ENCODE results near the gene PNMA1. TPM values are rescaled to one million over a fixed set of nuclear protein-coding genes. Genes with fewer than 3 reads are reported as not detected.

Gene PNMA1
- total RNA-seq, 1 donor from 2014 or later = 13.9 TPM

DNA sequence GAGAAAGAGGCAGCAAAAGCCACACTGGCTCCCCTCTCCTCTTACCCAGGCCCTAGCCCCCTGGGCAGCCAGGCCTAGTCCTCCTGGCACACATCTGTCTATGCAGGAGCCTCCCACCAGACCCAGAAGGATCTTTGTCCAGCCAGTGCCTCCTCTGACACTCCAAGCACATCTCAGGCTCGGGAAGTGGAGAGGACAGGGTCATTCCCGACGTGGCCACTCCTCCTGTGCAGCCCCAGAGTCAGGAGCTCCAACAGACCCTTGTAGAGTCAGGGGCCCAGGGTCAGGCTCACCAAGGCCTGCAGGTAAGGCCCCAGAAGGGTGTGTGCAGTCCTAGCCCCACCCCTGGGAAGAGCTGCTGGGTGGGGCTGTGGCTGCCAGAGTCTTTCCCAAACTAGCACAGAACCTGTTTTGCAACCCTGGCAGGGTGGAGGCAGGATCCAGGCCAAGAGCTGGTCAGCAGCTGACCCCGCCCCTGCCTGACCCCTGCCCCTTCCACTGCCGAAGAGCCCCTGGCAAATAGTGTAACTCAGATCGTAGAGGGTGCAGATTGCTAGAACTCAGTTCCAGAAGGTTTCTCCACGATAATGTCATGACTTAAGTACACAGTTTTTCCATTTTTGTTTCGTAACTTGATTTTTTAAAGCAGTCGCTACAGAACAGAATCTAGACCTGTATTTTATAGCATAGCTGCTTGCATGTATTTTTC is 26.6 kb upstream of the PNMA1 start:
- peak; percentile 83 for DNase-seq
- peak; percentile 77 for ATAC-seq
- intact Hi-C loops (cut with micrococcal nuclease) = no loop called here

DNA sequence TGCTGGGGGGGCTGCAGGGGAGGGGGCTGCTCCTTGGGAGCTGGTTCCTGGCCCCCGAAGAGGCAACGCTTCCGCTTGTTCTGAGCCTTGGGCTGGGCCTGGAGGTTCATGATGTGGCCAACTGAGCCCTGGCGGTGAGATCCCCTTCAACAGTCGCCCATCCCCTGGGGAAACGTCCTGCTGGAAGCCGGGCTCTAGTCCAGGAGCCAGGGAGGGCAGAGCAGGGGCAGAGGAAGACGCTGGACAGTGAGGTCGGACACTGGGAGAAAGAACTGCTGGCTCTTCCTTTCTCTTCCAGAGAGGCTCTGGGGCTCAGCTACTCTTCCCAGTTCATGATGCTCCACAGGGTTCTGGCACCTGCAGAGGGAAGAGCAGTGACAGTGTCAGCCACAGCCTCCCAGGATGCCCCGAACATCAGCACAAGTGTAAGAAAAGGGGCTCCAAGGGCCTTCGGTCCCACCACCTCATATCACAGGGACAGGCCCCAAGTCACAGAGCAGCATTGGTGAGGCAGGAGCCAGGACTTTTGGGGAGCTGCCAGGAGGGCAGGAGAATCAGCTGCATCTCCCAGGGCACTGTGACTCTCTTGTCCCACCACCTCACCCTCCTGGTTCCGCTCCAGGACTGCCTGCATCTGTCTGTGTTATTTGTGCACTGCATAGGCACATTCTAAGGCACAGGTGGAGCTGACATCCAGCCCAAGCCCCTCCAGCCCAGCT is 25.9 kb upstream of the PNMA1 start:
- ATAC-seq = no peak
- intact Hi-C loops (cut with micrococcal nuclease) = no loop called here
- no peak for DNase-seq

DNA sequence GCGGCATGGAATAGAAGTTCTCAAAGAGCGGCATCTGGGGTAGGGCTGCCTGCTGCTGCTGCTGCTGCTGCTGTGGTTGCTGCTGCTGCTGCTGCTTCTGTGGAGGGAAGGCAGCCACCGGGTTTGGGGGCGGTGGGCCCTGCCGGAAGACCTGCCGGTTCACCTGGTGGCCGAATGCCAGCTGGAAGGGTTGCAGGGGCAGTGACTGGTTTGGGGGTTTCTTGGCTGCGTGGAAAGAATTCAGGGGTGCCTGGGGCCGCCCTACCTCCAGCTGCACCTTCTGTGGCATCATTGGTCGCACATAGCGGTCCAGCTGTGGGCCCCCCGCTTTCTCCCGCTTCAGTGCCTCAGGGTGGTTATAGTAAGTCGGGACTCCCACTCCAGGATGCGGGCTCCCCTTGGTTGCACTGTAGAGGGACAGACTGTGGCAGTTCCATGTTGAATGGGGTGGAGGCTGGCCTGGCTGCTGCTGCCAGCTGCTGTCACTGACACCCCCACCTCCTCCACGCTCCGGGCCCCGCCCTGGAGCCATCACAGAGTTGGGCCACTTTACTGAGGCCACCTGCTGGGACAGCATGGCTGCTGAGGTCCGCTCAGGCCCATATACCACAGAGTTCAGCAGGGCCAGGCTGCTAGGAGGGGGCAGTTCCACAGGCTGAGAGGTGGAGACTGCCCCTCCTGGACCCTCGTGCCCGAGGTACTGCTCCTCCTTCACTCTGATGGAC is 25.2 kb upstream of the PNMA1 start:
- ATAC-seq = no peak
- intact Hi-C loops (cut with micrococcal nuclease) = no loop called here
- no peak for DNase-seq

DNA sequence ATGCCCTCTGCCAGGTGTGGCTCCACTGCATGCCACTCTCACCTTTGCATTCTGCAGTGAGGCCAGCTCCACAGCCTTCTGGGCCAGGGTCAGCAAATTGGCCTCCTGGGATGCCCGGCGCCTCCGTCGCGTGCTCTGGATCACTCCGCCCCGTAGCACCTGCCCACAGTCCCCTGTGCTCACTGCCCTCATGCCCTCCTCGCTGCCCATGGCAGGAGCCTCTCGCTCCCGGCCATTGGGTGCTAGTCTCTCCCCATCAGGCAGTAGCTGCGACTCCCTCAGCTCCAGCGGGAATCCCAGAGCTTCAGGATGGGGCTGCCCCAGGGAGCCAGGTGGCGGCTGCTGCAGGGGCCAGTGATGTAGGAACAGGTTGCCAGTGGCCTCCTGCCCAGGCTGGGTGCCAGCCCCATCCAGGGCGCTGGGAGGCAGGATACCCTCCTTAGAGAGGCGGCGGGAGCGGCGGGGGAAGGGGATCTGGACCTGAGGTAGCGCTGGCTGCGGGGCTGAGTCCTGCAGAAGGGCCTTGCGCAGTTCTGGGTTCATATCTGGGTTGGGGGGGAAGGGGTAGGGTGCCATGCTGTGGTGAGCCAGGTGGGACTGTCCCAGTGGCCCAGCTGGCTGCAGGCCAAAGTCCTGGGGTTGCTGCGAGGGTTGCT is 24.5 kb upstream of the PNMA1 start:
- DNase-seq (no peak), ATAC-seq (no peak)
- intact Hi-C loops (cut with micrococcal nuclease) = no loop called here

DNA sequence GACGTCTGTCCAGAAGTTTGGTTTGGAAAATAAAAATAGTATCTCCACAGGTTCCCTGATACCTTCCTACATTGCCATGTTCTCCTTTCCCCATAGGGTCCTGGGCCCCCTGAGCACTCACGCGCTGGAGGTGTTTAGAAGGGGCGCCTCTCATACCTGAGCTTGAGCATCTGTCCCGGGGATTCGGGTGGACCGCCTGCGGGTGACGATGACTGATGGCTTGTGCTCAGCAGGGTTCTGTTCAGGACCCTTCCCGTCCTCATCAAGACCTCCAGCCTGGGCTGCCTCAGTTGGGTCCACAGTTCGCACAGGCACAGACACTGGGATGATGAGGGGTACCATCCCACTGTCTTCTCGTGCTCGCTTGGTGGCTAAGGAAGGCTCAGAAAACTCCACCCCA is 22.7 kb upstream of the PNMA1 start:
- intact Hi-C loops (cut with micrococcal nuclease) = no loop called here
- DNase-seq = no peak

DNA sequence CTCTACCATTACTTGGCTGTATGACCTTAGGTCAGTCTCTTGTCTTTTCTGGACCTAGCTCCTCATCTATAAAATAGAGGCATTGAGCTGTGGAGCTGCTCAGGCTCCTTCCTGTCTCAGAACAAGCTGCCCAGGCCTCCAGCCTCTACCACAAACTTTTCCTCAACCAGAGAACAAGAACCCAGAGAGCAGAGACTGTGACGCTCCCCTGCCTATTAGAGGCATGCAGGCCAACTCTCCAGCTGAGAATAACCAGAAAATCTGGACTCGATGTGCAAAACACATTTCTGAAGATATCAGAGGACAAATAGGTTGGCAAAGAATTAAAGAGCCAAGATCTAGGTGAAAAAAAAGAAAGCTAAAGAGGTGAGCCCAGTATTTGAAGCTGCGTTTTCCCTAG is 17.8 kb upstream of the PNMA1 start:
- no peak for ATAC-seq
- intact Hi-C loops (cut with micrococcal nuclease) = no loop called here
- DNase-seq = no peak

More for the DNA sequence above, 22.7 kb upstream of the PNMA1 start:
- ATAC-seq = no peak

DNA sequence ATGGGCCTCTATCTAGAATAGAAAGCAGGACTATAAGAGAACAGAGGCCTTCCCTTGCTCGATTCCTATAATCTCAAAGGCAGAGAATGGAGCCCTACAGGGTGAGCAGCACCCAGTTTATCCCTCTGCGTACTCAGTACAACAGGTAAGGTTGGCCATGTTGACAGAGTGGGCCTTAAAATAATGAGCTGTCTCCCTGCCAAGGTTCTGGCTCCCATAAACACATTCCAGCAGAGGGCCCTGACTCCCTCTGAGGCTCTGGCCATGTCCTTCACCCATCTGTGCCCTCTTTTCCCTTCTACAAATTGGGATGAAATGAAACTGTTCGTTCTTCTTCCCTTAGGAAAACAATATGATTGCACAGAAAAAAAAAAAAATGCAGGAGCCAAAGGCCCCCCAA is 16.9 kb upstream of the PNMA1 start:
- DNase-seq (peak; percentile 39), ATAC-seq (peak; percentile 83)
- intact Hi-C loops (cut with micrococcal nuclease) = no loop called here

DNA sequence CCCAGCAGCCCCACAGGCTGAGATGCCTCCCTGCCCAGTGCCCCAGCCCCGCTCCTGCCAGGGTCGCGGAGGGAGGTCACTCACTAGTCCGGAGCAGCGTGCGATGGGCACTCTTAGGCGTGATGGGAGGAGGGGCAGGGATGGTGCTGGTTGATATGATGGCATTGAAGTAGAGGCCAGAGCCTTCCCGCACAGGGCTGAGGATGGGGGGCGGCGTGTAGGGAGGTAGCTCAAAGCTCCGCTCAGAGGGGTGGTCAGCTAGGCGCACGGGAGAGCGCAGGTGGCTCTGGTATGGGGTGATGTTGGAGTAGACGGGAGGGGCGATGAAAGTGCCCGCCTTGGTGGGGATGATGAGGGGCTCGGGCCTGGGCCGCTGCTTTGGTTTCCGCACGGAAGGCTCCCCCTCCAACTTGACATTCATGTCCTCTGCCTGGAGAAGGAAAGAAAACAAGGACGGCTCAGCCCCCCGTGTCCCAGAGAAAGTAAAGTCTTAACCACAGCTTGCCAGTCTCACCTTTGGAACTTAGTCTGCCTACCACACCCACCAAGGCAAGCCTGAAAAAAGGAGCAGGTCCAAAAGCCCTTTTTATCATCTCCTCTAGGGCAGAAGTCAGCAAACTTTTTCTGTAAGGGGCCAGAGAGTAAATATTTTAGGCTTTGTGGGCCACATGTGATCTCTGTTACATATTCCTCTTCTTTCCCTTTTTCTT is 15.5 kb upstream of the PNMA1 start:
- no peak for ATAC-seq
- DNase-seq = no peak
- intact Hi-C loops (cut with micrococcal nuclease) = loop anchor here (5.0 kb wide), 1 partner anchor 98 kb away; no protein-coding TSS in a partner anchor

DNA sequence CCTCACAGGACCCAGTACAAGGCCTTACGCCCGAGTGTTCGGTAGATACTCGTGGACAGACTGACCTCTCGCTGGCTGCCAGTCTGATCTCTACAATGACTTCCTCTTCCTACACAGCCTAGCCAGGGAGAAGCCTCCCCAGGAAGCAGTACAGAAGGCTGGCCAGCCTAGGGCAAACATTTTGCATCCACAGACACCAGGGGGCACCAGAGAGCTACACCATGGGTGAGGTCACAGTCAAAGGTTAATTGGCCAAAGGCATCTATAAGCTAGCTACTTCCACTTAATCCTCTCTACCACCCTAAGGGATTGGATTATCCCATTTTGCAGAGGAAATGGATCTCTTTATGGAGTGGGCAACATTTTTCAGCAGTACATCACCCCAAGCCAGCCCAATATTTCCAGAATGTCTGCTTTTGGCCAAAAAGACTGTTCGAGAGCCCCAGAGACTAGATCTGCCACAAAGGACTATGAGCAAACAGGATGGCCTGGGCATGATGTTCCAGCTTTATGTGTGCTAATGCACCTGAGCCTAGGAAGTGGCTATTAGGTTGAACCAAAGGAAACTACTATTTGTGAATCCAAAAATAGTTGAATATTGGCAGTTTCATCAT is 14.6 kb upstream of the PNMA1 start:
- intact Hi-C loops (cut with micrococcal nuclease) = loop anchor here (5.0 kb wide), 1 partner anchor 98 kb away; no protein-coding TSS in a partner anchor
- ATAC-seq (peak; percentile 63), DNase-seq (peak; percentile 87)

DNA sequence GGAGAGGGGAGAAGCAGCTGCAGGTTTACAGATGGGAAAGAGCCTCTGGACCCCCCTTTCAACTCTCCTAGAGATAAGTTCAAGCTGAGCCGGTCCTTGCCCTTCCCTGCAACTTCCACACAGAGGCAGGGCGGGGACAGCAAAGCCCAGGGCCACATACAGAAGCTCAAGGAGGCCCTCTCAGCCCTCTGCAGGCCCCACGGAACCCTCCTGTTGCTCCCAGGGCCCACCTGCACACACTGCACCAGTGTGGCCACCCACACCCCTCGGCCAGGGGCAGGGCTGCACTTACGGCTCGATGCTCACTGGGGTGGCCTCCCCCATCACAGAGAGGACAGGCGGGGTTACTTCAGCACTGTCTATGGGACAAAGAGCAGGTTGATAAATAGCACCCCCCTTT is 13.0 kb upstream of the PNMA1 start:
- DNase-seq = no peak
- ATAC-seq = no peak
- intact Hi-C loops (cut with micrococcal nuclease) = loop anchor here (5.0 kb wide), 1 partner anchor 100 kb away; no protein-coding TSS in a partner anchor

DNA sequence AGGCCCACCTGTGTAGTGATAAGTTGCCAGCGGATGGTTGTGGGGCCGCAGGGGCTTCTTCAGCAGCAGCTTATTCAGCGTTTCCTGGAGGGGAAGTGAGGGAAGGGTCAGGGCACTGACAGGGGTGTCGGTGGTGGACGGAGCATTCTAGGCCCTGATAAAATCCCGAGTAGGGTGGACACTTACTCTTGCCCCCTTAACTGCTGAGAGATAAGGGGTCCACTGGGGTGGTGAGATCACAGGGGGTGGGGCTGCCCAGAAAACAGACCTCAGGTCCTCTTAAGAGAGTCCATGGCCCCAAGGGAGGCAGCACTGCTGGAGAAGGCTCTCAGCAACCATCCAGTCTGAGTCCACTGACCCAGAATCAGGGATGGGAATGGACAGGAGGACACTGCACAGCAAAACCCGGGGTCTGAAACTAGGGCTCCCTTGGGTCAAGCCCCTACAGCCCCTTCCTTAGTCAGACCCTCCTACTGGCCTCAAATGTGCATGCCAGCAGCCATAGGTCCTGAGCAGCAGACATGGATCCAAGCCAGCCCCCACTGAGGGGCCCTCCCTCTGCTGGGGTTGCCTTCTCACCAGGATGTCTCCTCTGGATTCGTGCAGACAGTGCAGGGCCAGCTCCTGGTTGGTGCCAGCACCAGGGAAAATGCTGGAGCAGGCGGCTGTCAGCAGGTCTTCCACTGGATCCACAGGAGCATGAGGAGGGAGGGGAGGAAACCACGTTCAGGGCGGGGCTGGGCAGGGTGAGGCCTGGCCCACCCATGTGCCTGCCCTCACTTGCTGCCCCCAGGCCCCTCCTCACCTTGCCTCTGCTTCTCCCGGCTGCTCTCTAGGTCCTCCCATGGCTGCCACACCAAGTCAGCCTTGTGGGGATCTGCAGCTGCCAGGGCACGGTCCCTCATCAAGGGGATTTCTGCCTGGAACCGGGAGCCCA is 12.1 kb upstream of the PNMA1 start:
- ATAC-seq (no peak), DNase-seq (no peak)
- intact Hi-C loops (cut with micrococcal nuclease) = loop anchor here (5.0 kb wide), 1 partner anchor 101 kb away; no protein-coding TSS in a partner anchor

DNA sequence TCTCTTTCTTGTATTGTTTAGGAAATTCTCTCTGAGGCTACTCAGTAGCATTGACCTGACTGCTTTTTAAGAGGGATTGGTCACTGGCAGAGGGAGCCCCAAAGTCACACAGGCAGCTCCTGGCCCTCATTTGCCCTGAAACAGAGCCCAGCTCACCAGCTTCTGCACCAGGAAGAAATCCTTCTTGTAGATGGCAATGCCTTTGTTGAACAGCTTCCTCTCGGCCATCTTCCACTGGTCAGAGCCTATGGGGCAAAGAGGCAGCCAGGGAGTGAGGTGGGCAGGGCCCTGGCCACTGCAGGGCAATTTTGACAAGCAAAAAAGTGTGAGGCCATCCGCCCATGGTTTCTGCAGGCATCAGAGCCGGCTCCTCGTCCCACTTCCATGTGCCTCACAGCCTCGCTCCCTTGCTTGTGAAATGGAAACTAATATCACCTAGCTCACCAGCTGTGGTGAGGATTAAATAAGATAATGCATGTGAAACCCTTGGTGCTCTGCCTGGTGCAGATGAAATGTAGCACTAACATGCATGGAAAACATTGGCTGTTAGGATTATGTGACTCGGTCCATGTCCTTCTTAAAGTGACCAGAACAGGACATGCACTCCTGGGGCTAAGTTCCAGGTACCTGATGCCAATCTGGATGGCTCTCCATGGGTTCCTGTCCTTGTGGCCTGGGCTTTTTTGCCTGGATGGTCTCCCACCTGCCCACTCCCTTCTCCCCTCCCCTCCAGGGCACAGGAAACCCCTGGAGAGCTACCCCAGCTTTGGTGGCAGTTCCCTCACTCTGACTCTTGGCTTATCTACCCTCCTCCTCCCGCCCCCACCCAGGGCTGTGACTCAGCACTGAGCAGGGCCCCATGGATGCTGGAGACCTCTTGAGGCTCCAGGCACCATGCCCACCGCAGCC is 11.2 kb upstream of the PNMA1 start:
- ATAC-seq (no peak), DNase-seq (no peak)
- intact Hi-C loops (cut with micrococcal nuclease) = loop anchor here (5.0 kb wide), 1 partner anchor 102 kb away; no protein-coding TSS in a partner anchor

DNA sequence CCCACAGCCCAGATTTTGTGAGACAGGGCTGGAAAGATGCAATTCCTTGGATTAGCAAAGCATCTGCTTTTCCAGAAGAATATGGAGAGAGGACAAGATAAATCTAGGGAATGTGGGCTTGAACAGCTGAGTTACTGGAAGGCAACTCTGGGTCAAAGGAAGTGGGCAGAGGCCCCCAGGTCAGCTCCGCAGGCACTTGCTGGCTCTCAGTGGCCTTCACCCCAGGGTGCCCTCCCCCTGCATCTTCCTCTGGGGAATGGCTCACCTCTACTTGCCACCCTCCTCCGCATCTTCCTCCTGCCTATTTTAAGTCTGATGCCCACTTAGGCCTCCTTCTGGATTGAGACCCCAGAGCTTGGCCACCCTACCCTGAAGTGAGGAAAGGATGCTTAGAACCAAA is 10.5 kb upstream of the PNMA1 start:
- ATAC-seq = no peak
- DNase-seq = no peak
- intact Hi-C loops (cut with micrococcal nuclease) = loop anchor here (5.0 kb wide), 1 partner anchor 103 kb away; no protein-coding TSS in a partner anchor

DNA sequence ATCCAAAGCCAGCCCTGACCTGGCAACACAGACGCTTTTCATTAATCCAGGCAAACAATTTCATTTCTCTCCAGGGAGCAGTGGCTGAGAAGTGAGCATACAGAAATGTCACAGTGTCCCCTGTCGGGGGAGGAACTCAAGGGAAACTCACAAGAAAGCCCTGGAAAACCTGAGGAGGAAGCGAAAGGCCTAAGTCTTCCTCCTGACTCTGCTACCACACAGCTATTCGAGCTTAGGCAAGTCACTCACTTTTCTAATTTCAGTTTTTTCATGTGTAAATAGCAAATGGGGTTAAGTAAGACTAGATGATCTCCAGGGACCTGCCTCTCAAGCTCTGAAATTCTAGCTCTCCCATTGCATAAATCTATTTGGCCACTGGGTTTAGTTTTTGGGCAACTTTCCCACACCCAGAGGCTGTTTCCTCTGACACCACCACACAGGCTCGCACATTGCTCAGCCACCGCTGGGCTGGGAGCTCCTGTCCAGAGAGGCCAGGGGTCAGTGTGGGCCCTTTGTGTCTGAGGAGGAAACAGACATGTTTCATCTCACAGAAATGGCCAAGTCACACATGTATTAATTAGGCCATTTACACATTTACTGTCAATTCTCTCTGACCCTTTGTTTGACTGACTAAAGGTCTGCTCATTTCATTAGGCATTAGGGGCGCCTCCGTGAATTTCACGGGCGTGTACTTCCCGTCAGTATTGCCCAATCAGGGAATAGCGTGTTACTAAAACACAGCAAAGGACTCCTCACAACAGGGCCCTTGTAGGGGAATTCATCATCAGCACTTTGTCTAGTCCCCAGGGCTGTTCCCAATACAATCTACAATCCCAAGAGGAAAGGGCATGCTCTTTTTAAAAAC is 9.8 kb upstream of the PNMA1 start:
- intact Hi-C loops (cut with micrococcal nuclease) = no loop called here
- ATAC-seq (peak; percentile 82), DNase-seq (peak; percentile 82)

DNA sequence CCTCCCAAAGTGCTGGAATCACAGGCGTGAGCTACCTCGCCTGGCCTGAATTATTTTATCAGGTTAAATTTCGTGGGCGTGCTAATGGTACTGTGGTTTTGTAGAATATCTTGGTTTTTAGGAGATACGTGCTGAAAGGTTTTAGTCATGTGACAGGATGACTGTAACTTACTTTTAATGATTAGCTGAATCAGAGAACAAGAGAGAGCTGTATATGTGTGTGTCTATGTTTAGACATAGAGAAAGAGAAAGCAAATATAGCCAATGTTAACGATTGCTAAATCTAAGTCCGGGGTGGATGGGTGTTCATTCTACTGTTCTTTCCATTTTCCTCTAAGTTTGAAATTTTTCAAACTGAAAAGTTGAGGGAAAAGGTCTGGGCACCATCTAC is 9.2 kb upstream of the PNMA1 start:
- no peak for ATAC-seq
- intact Hi-C loops (cut with micrococcal nuclease) = no loop called here
- no peak for DNase-seq

All from left ventricle myocardium superior (tissue), 1 donor.